Lower leg skin (tissue), 3 donors: ENCODE measurements around the gene KLHDC7B.

Experiments used
- CTCF ChIP-seq, 3 donors: fragments of 450-650 bp; IDR thresholded peaks; one replicate each; pipeline ENCODE4 v1.5.1; 2016; ENCODE audit warnings: antibody characterized with exemption in 3 of 3, mild to moderate bottlenecking in 3 of 3, moderate library complexity in 2 of 3
- POLR2A ChIP-seq, 2 donors: fragments of 450-650 bp; IDR thresholded peaks; one replicate each; pipeline ENCODE4 v1.6.1; 2016 to 2017; ENCODE audit warnings: antibody characterized with exemption in 2 of 2, mild to moderate bottlenecking in 1 of 2, moderate library complexity in 1 of 2

GRCh38 chr22:50569896-50570535, 24.3 kb downstream of the KLHDC7B start:
- TF ChIP-seq CTCF (IDR thresholded peaks at IDR 0.05): no peak
- no peak for TF ChIP-seq POLR2A (IDR thresholded peaks at IDR 0.05)
